ENCODE results near the gene OR52H1. TPM values are rescaled to one million over a fixed set of nuclear protein-coding genes. Genes with fewer than 3 reads are reported as not detected.
"Not testable (repeated sequence)": the region's sequence is repeated elsewhere in the genome, so short reads cannot be mapped to it uniquely, and the experiment has no call there.

The OR52H1 gene
- 0.90 TPM for total RNA-seq
- long read RNA-seq = 0 reads

DNA sequence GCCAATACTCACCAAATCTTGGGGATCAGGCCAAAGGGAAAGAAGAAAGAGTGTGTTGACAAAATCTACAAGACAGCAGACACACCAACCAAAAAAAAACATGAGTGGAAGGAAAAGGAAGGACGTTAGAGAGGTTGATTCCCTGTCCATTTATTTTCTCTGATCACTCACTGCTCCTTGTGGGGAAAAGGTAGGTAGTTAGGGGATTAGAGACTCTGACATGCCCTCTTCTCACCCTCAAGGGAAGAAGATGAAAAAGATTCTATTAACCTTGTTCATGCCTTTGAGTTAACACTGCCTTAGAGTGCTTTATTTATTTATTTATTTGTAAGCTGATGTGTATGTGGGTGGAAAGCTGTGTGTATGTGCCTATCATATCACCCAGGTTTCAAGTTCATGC lies at the start of gene OR52H1:
OR52H1 (minus strand) TSS at position 101 of the 400 bp plus-strand sequence. CDS start 3,035 bp downstream, outside the sequence.
- intact Hi-C loops (cut with DNase I) = no loop called here
- ATAC-seq (no peak), DNase-seq (no peak)
- Histone ChIP-seq H3K4me1 (no peaks in the 10 kb centered on the region), H3K27ac (no peak within 1 kb of the TSS), H3K9me3 (no peaks in the 10 kb centered on the region), H3K27me3 (no peaks in the 10 kb centered on the region), H3K36me3 (no peaks in the 10 kb centered on the region), H3K4me3 (no peak within 1 kb of the TSS)
- no peak for TF ChIP-seq CTCF (IDR thresholded peaks at IDR 0.05)

- H3K36me3 ChIP-seq = no peaks in the 10 kb centered on the region
- no peaks in the 10 kb centered on the region for H3K27me3 ChIP-seq
- intact Hi-C loops (cut with DNase I) = no loop called here
- no peak overlapping the region for H3K27ac ChIP-seq
- TF ChIP-seq CTCF (IDR thresholded peaks at IDR 0.05) = no peak
- no peaks in the 10 kb centered on the region for H3K9me3 ChIP-seq
- ATAC-seq (no peak), DNase-seq (no peak)
- H3K4me3 ChIP-seq = no peak overlapping the region
- peaks cover 3% of the 10 kb centered on the region for H3K4me1 ChIP-seq
These were observed 49.6 kb upstream of the OR52H1 start for GRCh38 chr11:5597953-5598352.

GRCh38 chr11:5596607-5597201 lies 48.4 kb upstream of the OR52H1 start, which contains the start of gene TRIM6:
TSS of gene TRIM6 (plus strand) at chr11:5596637. CDS start at chr11:5596898, 261 bp downstream.
- no peaks in the 10 kb centered on the region for H3K27me3 ChIP-seq
- ATAC-seq (peak; percentile 73), DNase-seq (peak; percentile 82)
- peak within 1 kb of the TSS; percentile 32 for H3K27ac ChIP-seq
- H3K9me3 ChIP-seq = no peaks in the 10 kb centered on the region
- H3K36me3 ChIP-seq = no peaks in the 10 kb centered on the region
- H3K4me3 ChIP-seq = peak within 1 kb of the TSS; percentile 50
- no peak for TF ChIP-seq CTCF (IDR thresholded peaks at IDR 0.05)
- peaks cover 3% of the 10 kb centered on the region for H3K4me1 ChIP-seq
- intact Hi-C loops (cut with DNase I) = no loop called here

GRCh38 chr11:5593146-5593545 lies 44.8 kb upstream of the OR52H1 start:
- H3K36me3 ChIP-seq = no peaks in the 10 kb centered on the region
- intact Hi-C loops (cut with DNase I) = no loop called here
- peaks cover 3% of the 10 kb centered on the region for H3K4me1 ChIP-seq
- DNase-seq = no peak
- H3K27me3 ChIP-seq = no peaks in the 10 kb centered on the region
- no peak for TF ChIP-seq CTCF (IDR thresholded peaks at IDR 0.05)
- no peak overlapping the region for H3K4me3 ChIP-seq
- no peak overlapping the region for H3K27ac ChIP-seq
- ATAC-seq = no peak
- no peaks in the 10 kb centered on the region for H3K9me3 ChIP-seq

DNA sequence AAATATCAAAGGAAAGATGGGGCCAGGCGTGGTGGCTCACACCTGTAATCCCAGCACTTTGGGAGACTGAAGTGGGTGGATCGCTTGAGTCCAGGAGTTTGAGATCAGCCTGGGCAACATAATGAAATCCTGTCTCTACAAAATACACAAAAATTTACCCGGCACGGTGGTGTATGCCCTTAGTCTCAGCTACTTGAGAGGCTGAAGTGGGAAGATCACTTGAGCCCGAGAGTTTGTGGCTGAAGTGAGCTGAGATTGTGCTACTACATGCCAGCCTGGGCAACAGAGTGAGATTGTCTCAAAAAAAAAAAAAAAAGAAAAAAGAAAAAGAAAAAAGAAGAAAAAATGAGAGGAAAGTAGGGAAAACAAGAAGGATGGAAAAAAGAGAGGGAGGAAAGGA lies 44.3 kb upstream of the OR52H1 start:
- no peak overlapping the region for H3K27ac ChIP-seq
- no peaks in the 10 kb centered on the region for H3K27me3 ChIP-seq
- H3K4me1 ChIP-seq = peaks cover 3% of the 10 kb centered on the region
- ATAC-seq = peak; percentile 34
- TF ChIP-seq CTCF (IDR thresholded peaks at IDR 0.05) = no peak
- H3K4me3 ChIP-seq = no peak overlapping the region
- H3K9me3 ChIP-seq = no peaks in the 10 kb centered on the region
- DNase-seq = no peak
- H3K36me3 ChIP-seq = no peaks in the 10 kb centered on the region
- intact Hi-C loops (cut with DNase I) = no loop called here

DNA sequence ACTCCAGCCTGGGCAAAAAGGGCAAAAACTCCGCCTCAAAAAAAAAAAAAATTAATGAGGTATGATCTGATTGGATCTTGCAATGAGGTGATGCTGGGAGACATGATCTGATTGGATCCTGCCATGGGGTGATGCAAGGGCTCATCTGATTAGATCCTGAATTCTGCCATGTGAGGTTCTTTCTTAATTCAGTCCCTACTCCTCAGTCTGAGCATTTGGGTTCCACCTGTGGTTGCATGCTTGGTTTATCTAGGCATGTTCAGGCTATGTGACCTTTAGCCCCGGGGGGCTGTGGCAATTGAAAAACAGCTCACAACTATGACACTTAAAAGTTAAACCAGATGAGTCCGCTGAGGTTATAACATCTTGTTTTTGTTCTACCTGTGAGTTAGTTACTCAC lies 43.3 kb upstream of the OR52H1 start:
- Histone ChIP-seq H3K4me1 (no peaks in the 10 kb centered on the region), H3K27ac (no peak overlapping the region), H3K27me3 (no peaks in the 10 kb centered on the region), H3K36me3 (no peaks in the 10 kb centered on the region), H3K4me3 (no peak overlapping the region), H3K9me3 (no peaks in the 10 kb centered on the region)
- intact Hi-C loops (cut with DNase I) = no loop called here
- TF ChIP-seq CTCF (IDR thresholded peaks at IDR 0.05) = no peak
- DNase-seq (no peak), ATAC-seq (no peak)

GRCh38 chr11:5589906-5590305 lies 41.6 kb upstream of the OR52H1 start:
- H3K9me3 ChIP-seq; H3K36me3 ChIP-seq; DNase-seq; ATAC-seq; H3K4me3 ChIP-seq; H3K4me1 ChIP-seq; intact Hi-C loops (cut with DNase I); H3K27ac ChIP-seq; H3K27me3 ChIP-seq: not testable (repeated sequence)

GRCh38 chr11:5584458-5584857 lies 36.1 kb upstream of the OR52H1 start:
- H3K4me3 ChIP-seq; H3K27ac ChIP-seq; H3K9me3 ChIP-seq; intact Hi-C loops (cut with DNase I); ATAC-seq; H3K36me3 ChIP-seq; DNase-seq; H3K4me1 ChIP-seq; H3K27me3 ChIP-seq: not testable (repeated sequence)
